ENCODE data around the gene UQCC2.

Gene UQCC2

GRCh38 chr6:33744895-33745546 lies 33.5 kb upstream of the UQCC2 start:
- Histone ChIP-seq H3K27ac (peak overlapping the region in 9 of 21 experiments; percentile 9 to 64 (median 55)), H3K4me3 (no peak overlapping the region)

- no peak overlapping the region for H3K4me3 ChIP-seq
- H3K27ac ChIP-seq = peak overlapping the region in 9 of 21 experiments; percentile 9 to 64 (median 55)
Measured at GRCh38 chr6:33744001-33744848, 32.7 kb upstream of the UQCC2 start.

- Histone ChIP-seq H3K27ac (peak overlapping the region in 1 of 21 experiments; percentile 12), H3K4me3 (no peak overlapping the region)
Measured at GRCh38 chr6:33742837-33743236, 31.3 kb upstream of the UQCC2 start.

- Histone ChIP-seq H3K27ac (no peak overlapping the region), H3K4me3 (no peak overlapping the region)
Measured at GRCh38 chr6:33742092-33742491, 30.6 kb upstream of the UQCC2 start.

GRCh38 chr6:33740794-33741193 lies 29.3 kb upstream of the UQCC2 start:
- Histone ChIP-seq H3K4me3 (no peak overlapping the region), H3K27ac (no peak overlapping the region)

- peak overlapping the region in 1 of 21 experiments; percentile 18 for H3K27ac ChIP-seq
- no peak overlapping the region for H3K4me3 ChIP-seq
Measured at GRCh38 chr6:33740204-33740608, 28.7 kb upstream of the UQCC2 start.

GRCh38 chr6:33739571-33739970 lies 28.1 kb upstream of the UQCC2 start:
- peak overlapping the region in 1 of 21 experiments; percentile 18 for H3K27ac ChIP-seq
- no peak overlapping the region for H3K4me3 ChIP-seq

- Histone ChIP-seq H3K4me3 (no peak overlapping the region), H3K27ac (no peak overlapping the region)
Measured at GRCh38 chr6:33738879-33739278, 27.4 kb upstream of the UQCC2 start.

- H3K27ac ChIP-seq = no peak overlapping the region
- no peak overlapping the region for H3K4me3 ChIP-seq
Measured at GRCh38 chr6:33738153-33738552, 26.7 kb upstream of the UQCC2 start.

- no peak overlapping the region for H3K27ac ChIP-seq
- no peak overlapping the region for H3K4me3 ChIP-seq
Measured at GRCh38 chr6:33737267-33738026, 25.9 kb upstream of the UQCC2 start.

- H3K4me3 ChIP-seq = no peak overlapping the region
- no peak overlapping the region for H3K27ac ChIP-seq
Measured at GRCh38 chr6:33735216-33735615, 23.7 kb upstream of the UQCC2 start.

- H3K4me3 ChIP-seq = no peak overlapping the region
- H3K27ac ChIP-seq = no peak overlapping the region
Measured at GRCh38 chr6:33733709-33734007, 22.2 kb upstream of the UQCC2 start.

GRCh38 chr6:33732817-33733708 lies 21.6 kb upstream of the UQCC2 start:
- Histone ChIP-seq H3K27ac (no peak overlapping the region), H3K4me3 (no peak overlapping the region)

GRCh38 chr6:33732385-33732784 lies 20.9 kb upstream of the UQCC2 start:
- Histone ChIP-seq H3K27ac (no peak overlapping the region), H3K4me3 (no peak overlapping the region)

GRCh38 chr6:33731751-33732282 lies 20.3 kb upstream of the UQCC2 start:
- H3K4me3 ChIP-seq = no peak overlapping the region
- no peak overlapping the region for H3K27ac ChIP-seq

GRCh38 chr6:33731035-33731434 lies 19.5 kb upstream of the UQCC2 start:
- Histone ChIP-seq H3K4me3 (no peak overlapping the region), H3K27ac (no peak overlapping the region)

- no peak overlapping the region for H3K27ac ChIP-seq
- H3K4me3 ChIP-seq = no peak overlapping the region
Measured at GRCh38 chr6:33730611-33731010, 19.1 kb upstream of the UQCC2 start.

- Histone ChIP-seq H3K4me3 (no peak overlapping the region), H3K27ac (no peak overlapping the region)
Measured at GRCh38 chr6:33729059-33729458, 17.6 kb upstream of the UQCC2 start.

GRCh38 chr6:33728438-33728837 lies 16.9 kb upstream of the UQCC2 start:
- H3K4me3 ChIP-seq = no peak overlapping the region
- no peak overlapping the region for H3K27ac ChIP-seq

Measured in skin epidermis (tissue), 12 donors.